GM12892 (cell line): ENCODE measurements around the gene FBXL7.

Experiments used
- POLR2AphosphoS5 ChIP-seq: IDR thresholded peaks from 2 replicates; pipeline ENCODE4 v1.6.1; 2011; ENCODE audit warnings: low read depth, low read length, control low read depth
- TAF1 ChIP-seq: IDR thresholded peaks from 2 replicates; pipeline ENCODE4 v1.6.1; 2011; ENCODE audit warnings: low read depth, mild to moderate bottlenecking, control low read depth, low read length, borderline replicate concordance

GRCh38 chr5:15528476-15528875 lies 28.5 kb downstream of the FBXL7 start:
- no peak for TF ChIP-seq TAF1
- TF ChIP-seq POLR2AphosphoS5, result no peak
